Coronary artery (tissue), 2 donors: ENCODE data around the gene C7.

ENCODE experiments used
- DNase-seq: peaks from one replicate; pipeline ENCODE4 v3.0.0-alpha.2; 2017; ENCODE audit warnings: low spot score
- H3K27ac ChIP-seq, 2 donors: fragments of 200-600 bp; sonication (generic); one replicate each; pipeline ENCODE4 v1.5.1; 2016 to 2019
- H3K4me3 ChIP-seq: fragments of 200-600 bp; sonication (generic); 2 replicates; pipeline ENCODE4 v1.5.1; 2016; ENCODE audit warnings: mild to moderate bottlenecking, moderate library complexity
- CTCF ChIP-seq: fragments of 200-600 bp; sonication (generic); IDR thresholded peaks from one replicate; pipeline ENCODE4 v1.5.1; 2019; ENCODE audit warnings: antibody characterized with exemption

Gene C7

GRCh38 chr5:40904994-40905306 lies 4.3 kb upstream of the C7 start:
- peak overlapping the region; percentile 1 to 73 for H3K27ac ChIP-seq
- DNase-seq, result no peak
- peak; percentile 10 for TF ChIP-seq CTCF
- peak overlapping the region; percentile 10 for H3K4me3 ChIP-seq

- no peak for TF ChIP-seq CTCF
- H3K27ac ChIP-seq, result no peak overlapping the region
- no peak overlapping the region for H3K4me3 ChIP-seq
- no peak for DNase-seq
Observed at GRCh38 chr5:40906351-40906751, 2.9 kb upstream of the C7 start.

- no peak for TF ChIP-seq CTCF
- H3K27ac ChIP-seq, result peak overlapping the region in 1 of 2 donors; percentile 66
- peak overlapping the region; percentile 50 for H3K4me3 ChIP-seq
- no peak for DNase-seq
Observed at GRCh38 chr5:40909723-40910122, 426 bp downstream of the C7 start.

GRCh38 chr5:40911266-40911665 lies 2.0 kb downstream of the C7 start:
- Histone ChIP-seq H3K4me3 (peak overlapping the region; percentile 50), H3K27ac (peak overlapping the region in 1 of 2 donors; percentile 19)
- TF ChIP-seq CTCF, result no peak
- no peak for DNase-seq

GRCh38 chr5:40914835-40915234 lies 5.5 kb downstream of the C7 start:
- no peak for TF ChIP-seq CTCF
- peak overlapping the region in 1 of 2 donors; percentile 58 for H3K27ac ChIP-seq
- peak overlapping the region; percentile 54 for H3K4me3 ChIP-seq
- DNase-seq, result no peak

- Histone ChIP-seq H3K4me3 (peak overlapping the region; percentile 54), H3K27ac (peak overlapping the region in 1 of 2 donors; percentile 58)
Observed at GRCh38 chr5:40915341-40915926, 6.1 kb downstream of the C7 start.

More at GRCh38 chr5:40915341-40915926, 6.1 kb downstream of the C7 start:
- no peak for DNase-seq
- no peak for TF ChIP-seq CTCF
